Fibroblast of skin of scalp (primary cell): ENCODE measurements around the gene PM20D2.

Experiments used
- DNase-seq: peaks from one replicate; pipeline ENCODE4 v3.0.0-alpha.2; 2013

PM20D2 gene

DNA sequence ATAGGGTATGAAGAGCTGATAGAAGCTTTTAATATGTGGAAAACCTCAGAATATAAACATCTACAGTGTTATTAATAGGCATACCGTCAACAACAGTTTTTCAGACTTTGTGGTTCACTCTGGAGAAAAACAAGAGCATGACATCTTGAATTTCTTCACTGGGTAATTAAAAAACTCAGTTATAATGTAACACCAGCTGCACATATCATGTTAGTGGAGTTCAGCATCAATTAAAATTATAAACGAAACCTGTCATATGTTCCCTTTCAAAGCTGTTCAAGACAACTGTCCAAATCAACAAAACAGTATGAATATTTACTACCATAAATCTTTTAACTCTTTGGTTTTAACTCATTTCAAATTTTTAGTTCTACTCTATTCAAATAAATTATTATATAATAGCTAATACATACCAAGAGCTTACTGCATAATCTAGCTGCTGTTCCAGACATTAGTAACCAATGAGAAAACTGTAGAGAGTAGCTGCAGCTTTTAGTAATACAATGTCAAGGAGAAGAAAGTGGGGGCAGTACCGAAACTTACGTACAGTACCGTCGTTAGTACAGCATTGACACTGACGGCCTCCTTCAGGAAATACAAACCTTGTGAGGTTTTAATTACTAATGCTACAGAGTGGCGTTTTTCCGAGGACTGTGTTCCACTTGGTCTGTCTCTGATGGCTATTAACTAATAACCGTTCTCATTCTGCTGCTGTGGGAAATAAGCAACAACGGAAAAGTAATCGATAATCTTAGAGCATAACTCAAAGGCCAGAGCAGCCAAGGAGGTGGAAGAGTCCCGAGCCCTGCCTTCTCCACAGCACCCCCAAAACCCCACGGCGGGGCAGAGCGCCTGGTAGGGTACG, 532 bp upstream of the PM20D2 start:
- no peak for DNase-seq

GRCh38 chr6:89146718-89147700, 1.2 kb downstream of the PM20D2 start:
- peak; percentile 65 for DNase-seq

DNA sequence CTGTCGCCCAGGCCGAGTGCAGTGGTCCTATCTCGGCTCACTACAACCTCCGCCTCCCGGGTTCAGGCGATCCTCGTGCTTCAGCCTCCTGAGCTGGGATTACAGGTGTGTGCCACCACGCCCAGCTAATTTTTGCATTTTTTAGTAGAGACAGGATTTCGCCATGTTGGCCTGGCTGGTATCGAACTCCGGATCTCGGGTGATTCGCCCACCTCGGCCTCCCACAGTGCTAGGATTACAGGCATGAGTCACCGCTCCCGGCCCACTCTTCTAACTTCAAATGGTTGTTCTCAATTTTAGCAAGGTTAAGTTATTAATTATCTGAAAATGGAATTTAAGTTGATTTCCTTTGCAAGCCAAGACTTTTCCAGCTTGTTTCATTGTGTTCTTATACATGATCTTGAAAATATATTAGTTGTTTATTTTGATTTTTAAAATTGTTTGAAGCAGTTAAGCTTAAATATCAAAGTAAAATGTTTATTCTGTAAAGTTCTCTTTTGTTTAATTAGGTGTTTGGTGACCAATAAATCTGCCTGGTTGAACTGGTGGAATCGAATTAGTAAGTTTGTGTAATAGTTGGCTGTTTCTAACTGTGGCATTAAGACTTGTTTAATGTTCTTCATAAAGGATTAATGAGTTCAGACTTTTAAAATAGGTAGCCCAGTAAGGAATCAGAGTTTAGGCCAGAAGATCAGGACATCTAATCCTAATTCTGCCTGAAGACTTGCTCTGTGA, 2.3 kb downstream of the PM20D2 start:
- DNase-seq = no peak

GRCh38 chr6:89154131-89154530, 8.3 kb downstream of the PM20D2 start:
- peak; percentile 70 for DNase-seq

DNA sequence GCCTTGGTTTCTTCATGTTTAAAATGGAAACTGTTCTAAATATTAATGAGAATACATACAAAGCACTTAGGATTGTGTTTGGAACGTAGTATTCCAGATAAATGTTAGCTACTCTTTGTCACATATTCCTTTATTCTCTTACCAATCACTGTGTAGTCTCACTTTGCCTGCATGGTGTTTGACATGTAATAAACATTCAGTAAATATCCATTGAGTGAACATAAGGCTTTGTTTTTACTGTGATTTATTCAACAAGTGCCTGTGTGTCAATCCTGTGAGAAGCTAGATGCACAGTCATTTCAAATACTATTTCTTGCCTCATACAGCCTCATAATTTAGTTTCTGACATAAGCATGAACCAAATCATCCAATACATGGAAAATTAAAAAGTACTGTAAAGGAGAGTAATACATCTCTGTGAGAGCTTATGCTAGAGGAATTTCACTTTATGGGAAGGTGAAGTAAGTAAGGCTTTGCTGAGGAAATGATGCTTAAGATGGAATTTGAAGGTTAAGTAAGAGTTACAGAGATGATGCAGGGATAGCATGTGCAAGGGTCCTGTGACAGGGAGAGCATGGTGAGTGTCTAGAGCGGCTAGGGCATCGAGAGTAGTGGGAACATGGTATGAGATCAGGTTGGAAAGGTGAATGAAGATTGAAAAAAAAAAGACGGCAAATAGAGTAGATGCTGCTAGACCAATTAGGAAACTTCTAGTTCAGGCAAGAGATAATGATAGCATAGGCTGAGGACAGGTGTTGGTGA, 14.7 kb downstream of the PM20D2 start:
- no peak for DNase-seq

GRCh38 chr6:89161326-89162046, 15.6 kb downstream of the PM20D2 start:
- DNase-seq = no peak

GRCh38 chr6:89162047-89162371, 16.2 kb downstream of the PM20D2 start:
- no peak for DNase-seq

DNA sequence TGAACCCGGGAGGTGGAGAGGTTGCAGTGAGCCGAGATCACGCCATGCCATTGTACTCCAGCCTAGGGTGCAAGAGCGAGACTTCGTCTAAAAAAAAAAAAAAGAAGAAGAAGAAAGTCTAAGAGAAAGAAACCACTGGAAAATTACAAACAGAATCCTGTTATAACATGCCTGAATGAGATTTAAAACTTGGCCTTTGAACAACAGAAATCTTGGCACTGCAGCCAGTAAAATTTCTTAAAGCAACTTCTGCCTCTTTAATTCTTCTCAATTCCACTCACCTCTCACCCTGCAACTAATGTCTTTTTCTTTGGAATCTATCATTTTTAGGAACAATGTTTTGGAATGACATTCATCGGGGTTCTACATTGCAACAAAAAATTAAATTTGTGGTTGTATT, 26.3 kb downstream of the PM20D2 start:
- no peak for DNase-seq

DNA sequence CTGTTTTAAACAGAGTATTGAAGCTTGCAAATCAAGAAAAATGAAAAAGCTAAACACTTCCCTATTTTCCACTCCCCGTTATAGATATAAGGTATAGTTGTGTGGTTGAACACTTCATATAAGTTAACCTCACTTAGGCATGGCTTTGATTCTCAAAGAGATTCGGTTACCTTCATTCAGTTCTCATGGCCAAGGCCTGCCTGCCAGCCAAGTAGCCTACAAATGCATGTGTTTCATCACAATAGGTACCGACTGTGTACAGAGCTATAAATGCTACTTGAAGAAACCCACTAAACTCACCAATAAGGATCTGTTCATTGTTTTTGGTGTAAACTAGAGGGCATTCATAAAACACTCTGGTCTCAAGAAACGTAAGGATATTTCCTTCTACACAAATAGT, 27.8 kb downstream of the PM20D2 start:
- no peak for DNase-seq

DNA sequence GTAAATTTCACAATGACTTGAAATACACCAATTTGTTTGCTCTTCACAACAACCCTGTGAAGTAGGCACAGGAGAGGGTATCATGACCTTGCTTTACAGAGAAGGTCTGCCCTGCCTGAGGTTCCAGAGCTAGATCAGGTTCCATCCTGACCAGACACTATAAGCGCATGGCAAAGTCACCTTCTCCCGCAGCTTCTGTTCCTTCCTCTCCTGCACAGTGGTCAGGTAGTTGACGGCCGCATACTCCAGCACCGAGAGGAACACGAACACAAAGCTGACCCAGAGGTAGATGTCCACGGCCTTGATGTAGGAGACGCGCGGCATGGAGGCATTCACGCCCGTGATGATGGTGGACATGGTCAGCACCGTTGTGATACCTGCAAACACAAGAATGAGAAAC, 34.3 kb downstream of the PM20D2 start:
- no peak for DNase-seq

- DNase-seq = no peak
Observed at GRCh38 chr6:89180971-89181370, 35.1 kb downstream of the PM20D2 start.

GRCh38 chr6:89183294-89183693, 37.4 kb downstream of the PM20D2 start:
- DNase-seq = no peak

GRCh38 chr6:89184344-89184743, 38.5 kb downstream of the PM20D2 start:
- no peak for DNase-seq

- no peak for DNase-seq
Observed at GRCh38 chr6:89186762-89187161, 40.9 kb downstream of the PM20D2 start.

GRCh38 chr6:89187504-89187903, 41.6 kb downstream of the PM20D2 start:
- DNase-seq = no peak

DNA sequence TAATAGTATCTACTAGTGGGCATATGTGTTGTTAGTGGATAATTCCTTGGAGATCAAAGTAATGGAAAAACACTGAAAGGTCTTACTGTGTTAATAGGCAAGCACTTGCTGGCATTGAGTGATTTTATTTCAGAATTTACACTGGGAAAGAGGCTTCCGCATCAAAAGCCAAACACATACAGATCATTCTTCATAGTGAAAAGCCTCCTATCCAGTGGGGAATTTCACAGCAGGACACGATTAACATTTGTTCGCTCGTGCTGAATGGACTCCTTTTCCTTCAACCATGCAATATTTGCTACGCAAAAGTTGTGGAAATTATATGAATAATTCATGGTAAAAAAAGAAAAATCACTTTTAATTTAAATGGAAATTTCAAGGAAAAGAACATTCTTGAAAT, 44.9 kb downstream of the PM20D2 start:
- no peak for DNase-seq

GRCh38 chr6:89194559-89194958, 48.7 kb downstream of the PM20D2 start:
- DNase-seq = no peak

- DNase-seq = no peak
Observed at GRCh38 chr6:89197141-89197540, 51.3 kb downstream of the PM20D2 start.

GRCh38 chr6:89198235-89198634, 52.4 kb downstream of the PM20D2 start:
- no peak for DNase-seq

- no peak for DNase-seq
Observed at GRCh38 chr6:89199579-89199978, 53.7 kb downstream of the PM20D2 start.

DNA sequence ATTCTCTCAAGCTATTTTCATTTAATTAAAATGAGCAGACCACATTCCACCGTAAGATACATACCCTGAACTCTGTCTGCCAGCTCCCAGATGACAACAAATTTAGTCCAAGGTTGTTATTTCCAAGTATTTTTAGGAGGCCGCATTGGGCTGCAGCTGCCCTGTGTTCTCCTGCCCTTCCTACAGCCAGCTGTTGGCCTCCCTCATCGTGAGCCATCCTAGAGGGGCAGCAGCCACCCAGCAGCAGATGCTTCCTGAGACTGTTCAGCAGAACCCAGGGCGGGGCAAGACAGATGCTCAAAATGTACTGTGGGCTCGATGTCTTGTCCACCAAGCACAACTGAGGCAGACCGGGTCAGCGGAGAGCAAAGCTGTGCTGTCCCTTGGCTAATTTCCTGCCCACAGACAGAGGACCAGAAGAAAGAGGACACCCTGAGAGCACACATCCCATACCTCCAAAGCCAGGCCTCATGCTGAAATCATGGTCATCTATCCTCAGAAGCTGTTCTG, 54.9 kb downstream of the PM20D2 start:
- DNase-seq = no peak
